GM18909 (cell line): ENCODE data around the gene OR6M1.

Experiments
- ATAC-seq: cut with Tn5 transposase; IDR thresholded peaks from one replicate; pipeline ENCODE4 v1.9.1; 2021; ENCODE audit warnings: mild to moderate bottlenecking; ENCODE audit not compliant: unreplicated experiment, poor library complexity

OR6M1 gene, protein sequence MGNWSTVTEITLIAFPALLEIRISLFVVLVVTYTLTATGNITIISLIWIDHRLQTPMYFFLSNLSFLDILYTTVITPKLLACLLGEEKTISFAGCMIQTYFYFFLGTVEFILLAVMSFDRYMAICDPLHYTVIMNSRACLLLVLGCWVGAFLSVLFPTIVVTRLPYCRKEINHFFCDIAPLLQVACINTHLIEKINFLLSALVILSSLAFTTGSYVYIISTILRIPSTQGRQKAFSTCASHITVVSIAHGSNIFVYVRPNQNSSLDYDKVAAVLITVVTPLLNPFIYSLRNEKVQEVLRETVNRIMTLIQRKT

DNA sequence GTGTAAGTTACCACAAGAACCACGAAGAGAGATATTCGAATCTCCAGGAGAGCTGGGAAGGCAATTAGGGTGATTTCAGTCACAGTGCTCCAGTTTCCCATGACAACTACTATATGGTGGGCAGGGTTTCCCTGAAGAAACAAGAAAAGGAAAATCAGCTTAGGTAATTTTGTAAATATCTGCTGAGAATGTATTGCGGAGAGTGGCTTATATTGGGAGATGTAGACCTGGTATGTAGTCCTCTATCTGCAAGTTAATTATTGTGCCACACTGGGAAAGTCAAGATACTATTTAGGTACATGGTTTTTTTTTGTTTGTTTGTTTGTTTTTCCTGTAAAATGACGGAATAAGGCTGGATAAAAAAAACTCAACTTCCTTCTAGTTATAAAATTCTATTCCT is at the start of gene OR6M1:
TSS of gene OR6M1 (minus strand) at position 101 of the 400 bp plus-strand sequence. CDS start at position 101, 0 bp downstream.
- no peak for ATAC-seq

- no peak for ATAC-seq
These were observed 46.9 kb upstream of the OR6M1 start for GRCh38 chr11:123853038-123853437.

GRCh38 chr11:123852321-123852720 is 46.2 kb upstream of the OR6M1 start:
- ATAC-seq, result no peak

DNA sequence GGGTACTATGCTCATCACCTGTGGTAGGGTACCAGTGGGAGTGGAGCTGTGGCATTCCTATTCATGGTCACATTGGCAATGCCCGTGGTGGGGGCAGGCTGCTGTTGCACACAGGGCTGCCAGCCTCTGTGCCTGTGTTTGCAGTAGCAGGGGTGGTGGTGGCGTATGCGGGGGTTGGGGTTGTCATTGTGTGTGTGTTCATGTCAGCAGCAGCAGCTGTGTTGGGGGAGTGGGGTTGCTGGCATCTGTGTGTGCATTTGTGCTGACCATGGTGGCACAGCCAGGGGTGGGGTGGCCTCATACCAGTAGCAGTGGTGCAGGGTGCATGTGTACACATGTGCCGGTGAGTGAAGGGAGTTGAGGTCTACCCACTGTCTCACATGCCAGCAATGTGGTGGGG is 45.0 kb upstream of the OR6M1 start:
- no peak for ATAC-seq

- ATAC-seq, result no peak
These were observed 35.0 kb upstream of the OR6M1 start for GRCh38 chr11:123841174-123841573.

- ATAC-seq, result no peak
These were observed 33.0 kb upstream of the OR6M1 start for GRCh38 chr11:123839131-123839530.

GRCh38 chr11:123838659-123839058 is 32.5 kb upstream of the OR6M1 start:
- ATAC-seq, result no peak

DNA sequence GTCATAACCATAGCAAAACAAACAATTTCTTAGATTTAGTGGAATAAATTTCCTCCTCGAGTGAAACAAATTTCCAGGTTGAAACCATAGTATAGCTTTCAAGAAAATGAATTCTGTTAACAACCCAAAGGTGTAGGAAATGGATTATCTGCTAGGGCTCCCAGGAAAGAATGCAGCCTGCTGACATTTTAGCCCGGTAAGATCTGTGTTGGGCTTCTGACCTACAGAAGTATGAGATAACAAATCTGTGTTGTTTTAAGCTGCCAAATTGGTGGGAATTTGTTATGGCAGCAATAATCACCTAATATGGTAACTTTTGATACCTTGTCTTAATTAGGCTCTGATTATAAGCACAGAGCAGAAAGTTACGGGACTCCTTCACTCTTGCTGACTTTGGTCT is 32.0 kb upstream of the OR6M1 start:
- ATAC-seq, result no peak

GRCh38 chr11:123833095-123833494 is 26.9 kb upstream of the OR6M1 start:
- ATAC-seq, result no peak

- ATAC-seq, result no peak
These were observed 23.6 kb upstream of the OR6M1 start for GRCh38 chr11:123829745-123830144.

DNA sequence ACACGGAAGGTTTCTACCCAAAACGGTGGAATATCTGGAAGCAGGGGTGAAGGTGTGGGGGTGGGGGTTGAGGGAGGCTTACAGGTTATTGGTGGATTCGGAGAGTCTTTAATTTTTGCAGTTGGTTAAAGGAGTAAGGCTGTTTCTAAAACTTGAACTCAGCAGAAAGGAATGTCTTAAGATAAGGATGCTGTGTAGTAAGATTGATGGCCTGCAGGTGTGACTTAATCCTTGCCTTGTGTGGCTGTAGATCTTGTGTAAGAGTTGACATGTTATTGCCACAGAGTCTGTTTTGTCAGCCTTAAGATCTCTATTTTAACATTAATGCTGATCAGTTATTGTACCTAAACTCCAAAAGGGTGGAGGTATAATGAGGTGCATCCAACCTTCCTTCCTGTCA is 16.4 kb upstream of the OR6M1 start:
- no peak for ATAC-seq

- ATAC-seq, result no peak
These were observed 15.9 kb upstream of the OR6M1 start for GRCh38 chr11:123822032-123822431.

GRCh38 chr11:123815122-123815521 is 9.0 kb upstream of the OR6M1 start:
- no peak for ATAC-seq

DNA sequence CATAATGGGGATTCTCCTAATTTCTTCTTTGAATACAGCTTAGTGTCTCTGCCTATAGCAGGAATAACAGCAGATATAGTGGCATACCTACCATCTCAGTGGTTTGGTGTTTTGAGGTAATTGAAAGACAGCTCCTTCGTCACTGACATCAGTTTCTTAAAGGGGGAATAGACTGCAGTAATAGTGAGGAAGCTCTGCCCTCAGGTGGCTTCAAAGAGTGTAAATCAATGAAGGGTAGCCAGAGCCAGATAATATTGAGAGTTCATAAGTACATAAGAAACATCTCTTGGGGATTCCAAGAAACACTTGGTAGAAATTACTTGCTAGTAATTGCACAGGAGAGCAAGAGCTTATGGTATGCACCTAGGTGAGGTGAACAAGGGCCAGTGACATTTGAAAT is 4.4 kb downstream of the OR6M1 start:
- no peak for ATAC-seq

DNA sequence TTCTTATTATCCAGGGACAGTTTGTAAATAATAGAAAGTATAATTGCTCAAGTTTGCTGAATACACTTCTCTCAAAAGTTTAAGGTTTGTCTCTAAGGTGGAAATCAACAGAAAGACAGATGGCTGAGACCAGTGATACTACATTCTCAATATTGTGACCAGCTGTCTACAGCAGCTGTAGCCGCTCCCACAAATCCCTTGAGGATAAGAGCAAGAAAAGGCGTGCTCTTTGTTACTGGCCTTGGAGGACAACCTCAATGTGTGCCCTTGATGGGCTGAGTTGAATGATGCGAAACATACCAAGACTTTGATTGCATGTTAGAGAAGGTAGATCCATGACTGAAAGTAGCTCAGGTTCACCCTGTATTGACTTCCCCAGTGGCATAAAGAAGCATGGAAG is 6.1 kb downstream of the OR6M1 start:
- ATAC-seq, result no peak

GRCh38 chr11:123799438-123799837 is 6.7 kb downstream of the OR6M1 start:
- ATAC-seq, result no peak

- ATAC-seq, result no peak
These were observed 7.5 kb downstream of the OR6M1 start for GRCh38 chr11:123798513-123799252.

GRCh38 chr11:123798079-123798478 is 8.1 kb downstream of the OR6M1 start:
- ATAC-seq, result no peak

DNA sequence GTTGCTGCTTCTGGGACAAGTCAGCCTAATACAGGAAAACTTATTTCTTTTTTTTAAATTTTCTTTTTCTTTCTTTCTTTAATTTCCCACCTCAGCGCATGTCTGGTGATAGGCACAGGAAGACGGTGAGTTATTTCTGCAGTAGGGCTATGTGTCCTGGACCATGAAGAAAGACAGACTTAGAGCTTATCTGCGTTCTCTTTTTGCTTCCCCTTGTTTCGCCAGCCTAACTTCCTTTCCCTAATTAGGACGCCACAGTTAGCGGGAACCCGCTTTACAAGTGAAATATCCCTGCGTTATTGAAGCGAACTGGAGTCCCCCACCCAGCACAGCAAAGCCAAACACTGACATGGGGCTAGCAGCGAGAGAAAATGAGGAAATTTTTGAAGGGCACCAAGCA is 8.6 kb downstream of the OR6M1 start:
- no peak for ATAC-seq

DNA sequence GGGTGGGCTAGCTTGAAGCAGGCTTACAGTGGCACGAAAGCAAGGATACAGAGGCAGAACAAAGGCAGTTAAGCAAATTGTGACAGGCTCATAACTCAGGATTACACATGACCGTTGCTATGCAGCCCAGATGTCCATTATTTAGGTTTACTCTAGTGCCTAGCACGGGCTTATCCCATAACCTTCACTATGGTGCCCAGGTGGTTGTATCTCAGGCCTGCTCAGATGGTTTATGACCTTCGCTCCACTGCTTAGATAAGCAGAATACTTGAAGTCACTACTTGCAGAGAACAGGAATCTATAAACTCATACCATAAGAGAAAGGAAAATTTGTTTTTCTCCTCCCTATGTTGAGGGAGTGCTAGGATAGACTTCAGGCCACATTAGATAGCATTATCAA is 9.0 kb downstream of the OR6M1 start:
- no peak for ATAC-seq

GRCh38 chr11:123796226-123796625 is 9.9 kb downstream of the OR6M1 start:
- no peak for ATAC-seq

- no peak for ATAC-seq
These were observed 22.6 kb downstream of the OR6M1 start for GRCh38 chr11:123783536-123783935.
